Measurements from ENCODE around the gene DMP1. TPM values are rescaled to one million over a fixed set of nuclear protein-coding genes. Genes with fewer than 3 reads are reported as not detected.
A peak's percentile ranks its signal among the peaks of the same experiment; 100 is the strongest.

Gene DMP1
- total RNA-seq, 1 experiment from 2014 or later = not detected

DNA sequence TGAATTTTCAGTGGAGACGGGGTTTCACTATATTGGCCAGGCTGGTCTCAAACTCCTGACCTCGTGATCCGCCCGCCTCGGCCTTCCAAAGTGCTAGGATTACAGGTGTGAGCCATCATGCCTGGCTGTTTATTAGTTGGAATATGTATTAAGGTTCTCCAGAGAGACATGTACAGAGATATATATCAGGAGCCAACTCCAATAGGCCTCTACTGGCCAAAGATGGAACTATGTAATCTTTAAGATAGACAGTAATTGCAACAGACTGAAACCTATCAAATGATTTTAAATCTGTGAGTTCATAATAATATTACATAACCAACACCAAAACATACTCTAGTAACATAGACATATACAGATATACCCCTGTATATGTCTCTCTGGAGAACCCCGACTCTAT lies 5.8 kb upstream of the DMP1 start:
- DNase-seq (peak; percentile 7), ATAC-seq (no peak)
- H4K20me1 ChIP-seq (ENCODE audit: low read length) = no peaks in the 10 kb centered on the region
- no peaks in the 10 kb centered on the region for H3K9me3 ChIP-seq (ENCODE audit: low read length)
- H3K27ac ChIP-seq (ENCODE audit: low read length) = no peak overlapping the region
- H3K9me2 ChIP-seq (replicated peaks; ENCODE audit: low read length) = no peaks in the 10 kb centered on the region
- no peaks in the 10 kb centered on the region for H3F3A ChIP-seq (ENCODE audit: low read length, unreplicated experiment)
- no peaks in the 10 kb centered on the region for H3K36me3 ChIP-seq (ENCODE audit: low read depth, low read length)
- H3K4me1 ChIP-seq (ENCODE audit: insufficient read depth, low read length) = no peaks in the 10 kb centered on the region
- intact Hi-C loops (cut with micrococcal nuclease) = no loop called here
- no peak overlapping the region for H3K4me2 ChIP-seq (ENCODE audit: low read length)
- no peak overlapping the region for H3K9ac ChIP-seq (ENCODE audit: low read length)
- BruUV-seq (replicated peaks) = no TSS peak
- no peaks in the 10 kb centered on the region for H3K27me3 ChIP-seq (ENCODE audit: low read length)
- ChIA-PET CTCF (no interaction called here), POLR2A (ENCODE audit: unreplicated experiment) (no interaction called here)
- TF ChIP-seq, protein P1, sequence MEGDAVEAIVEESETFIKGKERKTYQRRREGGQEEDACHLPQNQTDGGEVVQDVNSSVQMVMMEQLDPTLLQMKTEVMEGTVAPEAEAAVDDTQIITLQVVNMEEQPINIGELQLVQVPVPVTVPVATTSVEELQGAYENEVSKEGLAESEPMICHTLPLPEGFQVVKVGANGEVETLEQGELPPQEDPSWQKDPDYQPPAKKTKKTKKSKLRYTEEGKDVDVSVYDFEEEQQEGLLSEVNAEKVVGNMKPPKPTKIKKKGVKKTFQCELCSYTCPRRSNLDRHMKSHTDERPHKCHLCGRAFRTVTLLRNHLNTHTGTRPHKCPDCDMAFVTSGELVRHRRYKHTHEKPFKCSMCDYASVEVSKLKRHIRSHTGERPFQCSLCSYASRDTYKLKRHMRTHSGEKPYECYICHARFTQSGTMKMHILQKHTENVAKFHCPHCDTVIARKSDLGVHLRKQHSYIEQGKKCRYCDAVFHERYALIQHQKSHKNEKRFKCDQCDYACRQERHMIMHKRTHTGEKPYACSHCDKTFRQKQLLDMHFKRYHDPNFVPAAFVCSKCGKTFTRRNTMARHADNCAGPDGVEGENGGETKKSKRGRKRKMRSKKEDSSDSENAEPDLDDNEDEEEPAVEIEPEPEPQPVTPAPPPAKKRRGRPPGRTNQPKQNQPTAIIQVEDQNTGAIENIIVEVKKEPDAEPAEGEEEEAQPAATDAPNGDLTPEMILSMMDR (conservative IDR thresholded peaks at IDR 0.05; ENCODE audit: low read depth, low read length) = peak; percentile 41
- TF ChIP-seq EZH2 (IDR thresholded peaks at IDR 0.05; ENCODE audit: low read length, unreplicated experiment) (no peak), EZH2phosphoT487 (IDR thresholded peaks at IDR 0.05; ENCODE audit: borderline replicate concordance, low read length) (no peak)
- no peak overlapping the region for H2AFZ ChIP-seq (ENCODE audit: low read length)
- H3K4me3 ChIP-seq (ENCODE audit: low read length) = no peak overlapping the region
- H3K79me2 ChIP-seq (ENCODE audit: low read length) = no peaks in the 10 kb centered on the region

DNA sequence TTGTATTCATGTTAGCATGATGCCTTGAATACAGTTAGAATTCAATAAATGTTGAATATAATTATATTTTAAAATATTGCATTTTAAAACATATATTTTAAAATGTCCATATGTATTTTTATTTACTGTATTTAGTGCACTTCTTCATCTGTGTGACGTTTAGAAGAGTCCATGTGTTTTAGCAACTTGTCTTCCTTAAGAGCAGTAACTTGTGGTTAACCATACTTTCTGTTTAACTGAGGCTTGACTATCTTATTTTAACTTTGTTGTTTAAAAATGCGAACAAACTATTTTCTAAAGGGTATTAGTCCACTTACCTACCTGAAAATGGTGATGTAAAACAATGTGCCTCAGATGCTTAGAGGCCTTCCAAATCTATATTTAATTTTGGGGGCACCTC lies 858 bp downstream of the DMP1 start:
- Histone ChIP-seq H3K4me3 (ENCODE audit: low read length) (no peak overlapping the region), H4K20me1 (ENCODE audit: low read length) (no peaks in the 10 kb centered on the region), H3F3A (ENCODE audit: low read length, unreplicated experiment) (no peaks in the 10 kb centered on the region), H3K79me2 (ENCODE audit: low read length) (no peaks in the 10 kb centered on the region), H3K9me3 (ENCODE audit: low read length) (no peaks in the 10 kb centered on the region), H3K27ac (ENCODE audit: low read length) (no peak overlapping the region), H3K9ac (ENCODE audit: low read length) (no peak overlapping the region), H3K27me3 (ENCODE audit: low read length) (no peaks in the 10 kb centered on the region), H3K4me1 (ENCODE audit: insufficient read depth, low read length) (no peaks in the 10 kb centered on the region), H3K4me2 (ENCODE audit: low read length) (no peak overlapping the region), H2AFZ (ENCODE audit: low read length) (no peak overlapping the region), H3K36me3 (ENCODE audit: low read depth, low read length) (no peaks in the 10 kb centered on the region), H3K9me2 (replicated peaks; ENCODE audit: low read length) (no peaks in the 10 kb centered on the region)
- TF ChIP-seq EZH2 (IDR thresholded peaks at IDR 0.05; ENCODE audit: low read length, unreplicated experiment) (no peak), EZH2phosphoT487 (IDR thresholded peaks at IDR 0.05; ENCODE audit: borderline replicate concordance, low read length) (no peak)
- TF ChIP-seq, protein P1 (conservative IDR thresholded peaks at IDR 0.05; ENCODE audit: low read depth, low read length) = no peak
- CTCF ChIA-PET = no interaction called here
- no TSS peak for BruUV-seq (replicated peaks)
- POLR2A ChIA-PET (ENCODE audit: unreplicated experiment) = no interaction called here
- intact Hi-C loops (cut with micrococcal nuclease) = no loop called here
- ATAC-seq (no peak), DNase-seq (no peak)

DNA sequence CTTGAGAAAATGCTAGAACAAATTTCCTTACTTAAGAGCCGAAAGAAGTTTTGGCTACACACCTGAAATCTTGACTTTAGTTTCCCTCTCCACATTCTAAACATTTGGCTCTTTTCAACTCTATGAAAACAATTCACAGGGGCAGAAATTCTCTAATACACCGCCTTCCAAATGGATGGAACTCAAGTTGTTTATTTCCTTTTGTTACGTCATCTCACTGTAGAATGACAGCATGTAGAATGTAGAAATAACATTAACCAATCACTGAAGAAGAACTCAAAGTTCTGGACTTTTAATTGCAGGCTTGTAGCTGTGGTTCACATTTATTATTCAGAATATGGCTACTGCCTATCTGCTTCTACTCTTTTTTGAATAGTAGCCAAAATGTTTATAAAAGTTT lies 1.9 kb downstream of the DMP1 start:
- no peak overlapping the region for H3K4me3 ChIP-seq (ENCODE audit: low read length)
- H2AFZ ChIP-seq (ENCODE audit: low read length) = no peak overlapping the region
- no peak overlapping the region for H3K27ac ChIP-seq (ENCODE audit: low read length)
- H3F3A ChIP-seq (ENCODE audit: low read length, unreplicated experiment) = no peaks in the 10 kb centered on the region
- no peaks in the 10 kb centered on the region for H3K36me3 ChIP-seq (ENCODE audit: low read depth, low read length)
- H3K4me1 ChIP-seq (ENCODE audit: insufficient read depth, low read length) = no peaks in the 10 kb centered on the region
- H3K27me3 ChIP-seq (ENCODE audit: low read length) = no peaks in the 10 kb centered on the region
- no peak for DNase-seq
- no peaks in the 10 kb centered on the region for H4K20me1 ChIP-seq (ENCODE audit: low read length)
- no peak for TF ChIP-seq EZH2phosphoT487 (IDR thresholded peaks at IDR 0.05; ENCODE audit: borderline replicate concordance, low read length)
- TF ChIP-seq, protein P1 (conservative IDR thresholded peaks at IDR 0.05; ENCODE audit: low read depth, low read length) = no peak
- TF ChIP-seq EZH2 (IDR thresholded peaks at IDR 0.05; ENCODE audit: low read length, unreplicated experiment) = no peak
- no TSS peak for BruUV-seq (replicated peaks)
- no peak for ATAC-seq
- intact Hi-C loops (cut with micrococcal nuclease) = no loop called here
- H3K9me2 ChIP-seq (replicated peaks; ENCODE audit: low read length) = no peaks in the 10 kb centered on the region
- no peaks in the 10 kb centered on the region for H3K79me2 ChIP-seq (ENCODE audit: low read length)
- no peaks in the 10 kb centered on the region for H3K9me3 ChIP-seq (ENCODE audit: low read length)
- ChIA-PET CTCF (no interaction called here), POLR2A (ENCODE audit: unreplicated experiment) (no interaction called here)
- no peak overlapping the region for H3K9ac ChIP-seq (ENCODE audit: low read length)
- no peak overlapping the region for H3K4me2 ChIP-seq (ENCODE audit: low read length)
